Hepatocyte (in vitro differentiated cells): ENCODE measurements around the gene ALK. TPM values are rescaled to one million over a fixed set of nuclear protein-coding genes. Genes with fewer than 3 reads are reported as not detected.
"Not testable (repeated sequence)": the region's sequence is repeated elsewhere in the genome, so short reads cannot be mapped to it uniquely, and the experiment has no call there.

Experiments used
- DNase-seq: peaks from one replicate; pipeline ENCODE4 v3.0.0-alpha.2; 2016; ENCODE audit warnings: low spot score
- H2AFZ ChIP-seq: fragments of 200-600 bp; sonication (generic); 2 replicates; pipeline ENCODE4 v1.6.0; 2016; ENCODE audit warnings: antibody characterized with exemption, mild to moderate bottlenecking
- H3K27ac ChIP-seq: fragments of 200-600 bp; sonication (generic); 2 replicates; pipeline ENCODE4 v1.5.1; 2016; ENCODE audit warnings: mild to moderate bottlenecking
- H3K27me3 ChIP-seq: fragments of 200-600 bp; sonication (generic); 2 replicates; pipeline ENCODE4 v1.6.1; 2016
- H3K36me3 ChIP-seq: fragments of 200-600 bp; sonication (generic); replicated peaks from 2 replicates; pipeline ENCODE4 v1.5.1; 2016; ENCODE audit warnings: low read depth; ENCODE audit not compliant: insufficient read depth
- H3K4me1 ChIP-seq: fragments of 200-600 bp; sonication (generic); 2 replicates; pipeline ENCODE4 v1.5.1; 2016; ENCODE audit warnings: mild to moderate bottlenecking, moderate library complexity; ENCODE audit not compliant: insufficient read depth
- H3K4me2 ChIP-seq: fragments of 200-600 bp; sonication (generic); 2 replicates; pipeline ENCODE4 v1.6.0; 2016
- H3K4me3 ChIP-seq: fragments of 200-600 bp; sonication (generic); 2 replicates; pipeline ENCODE4 v1.5.1; 2016; ENCODE audit warnings: mild to moderate bottlenecking
- H3K79me2 ChIP-seq: fragments of 200-600 bp; sonication (generic); 2 replicates; pipeline ENCODE4 v1.6.0; 2017; ENCODE audit warnings: mild to moderate bottlenecking
- H3K9me2 ChIP-seq: fragments of 200-600 bp; sonication (generic); replicated peaks from 2 replicates; pipeline ENCODE4 v1.6.0; 2017; ENCODE audit warnings: mild to moderate bottlenecking; ENCODE audit not compliant: insufficient read depth
- H3K9me3 ChIP-seq: fragments of 200-600 bp; sonication (generic); 2 replicates; pipeline ENCODE4 v1.5.1; 2016; ENCODE audit warnings: low read depth, mild to moderate bottlenecking
- H4K20me1 ChIP-seq: fragments of 200-600 bp; sonication (generic); 2 replicates; pipeline ENCODE4 v1.6.0; 2016; ENCODE audit warnings: mild to moderate bottlenecking; ENCODE audit not compliant: insufficient read depth, poor library complexity, severe bottlenecking
- EZH2 ChIP-seq: fragments of 200-600 bp; sonication (generic); IDR thresholded peaks from 2 replicates; pipeline ENCODE4 v1.6.1; 2016; ENCODE audit warnings: antibody characterized with exemption, mild to moderate bottlenecking, borderline replicate concordance
- EZH2phosphoT487 ChIP-seq: fragments of 200-600 bp; sonication (generic); IDR thresholded peaks from one replicate; pipeline ENCODE4 v1.6.1; 2018; ENCODE audit warnings: antibody characterized with exemption, mild to moderate bottlenecking, low read depth, moderate library complexity; ENCODE audit not compliant: unreplicated experiment, severe bottlenecking
- WGBS: methylation state at CpG from one replicate; pipeline ENCODE4 v1.1.6; 2016; ENCODE audit warnings: low lambda C conversion rate; ENCODE audit errors: missing lambda C conversion rate; 5-methylcytosine and 5-hydroxymethylcytosine counted together
- polyA plus RNA-seq: library from polyadenylated mRNA; unstranded; fragments of >200 nt; fragmentation: Nextera tagmentation; extraction: Ambion mirVana; gene quantifications from 2 replicates; pipeline ENCODE4 v1.2.1, GENCODE V29; 2016
- total RNA-seq: library from RNA; depleted of rRNA; stranded (reverse); fragments of >200 nt; gene quantifications from 2 replicates; pipeline ENCODE4 v1.2.3, GENCODE V29; 2014
- TF ChIP-seq, protein P1 (sequence below): fragments of 200-600 bp; sonication (generic); IDR thresholded peaks from 2 replicates; pipeline ENCODE4 v1.5.1; 2016; ENCODE audit warnings: antibody characterized with exemption, mild to moderate bottlenecking; ENCODE audit not compliant: poor library complexity

ALK gene
- total and polyA plus RNA-seq, 2 experiments from 2014 or later = 0.16 to 0.27 TPM

DNA sequence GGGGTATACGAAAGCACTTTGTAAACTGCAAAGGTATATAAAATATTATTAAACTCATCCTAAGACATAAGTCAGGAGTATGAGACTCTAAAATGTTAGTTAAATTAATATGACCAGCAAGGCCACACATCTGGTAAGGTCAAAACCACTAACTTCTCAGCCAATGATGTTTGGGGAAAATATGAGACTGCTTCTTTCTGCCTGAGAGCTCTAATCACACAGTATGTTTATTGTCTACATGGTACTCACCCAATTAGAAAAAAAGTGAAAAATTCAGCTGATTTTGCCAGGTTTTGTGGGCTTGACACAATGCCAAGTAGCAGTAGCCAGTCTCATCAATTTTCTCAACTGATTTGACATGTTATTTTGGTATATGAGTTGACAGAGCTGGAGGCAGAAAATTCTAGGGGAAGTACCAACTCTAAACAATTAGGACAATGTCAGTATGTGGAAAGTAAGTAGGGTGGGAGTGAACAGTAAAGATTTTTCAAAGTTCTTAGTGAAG, 87.3 kb downstream of the ALK start:
- Histone ChIP-seq H2AFZ (no peak overlapping the region), H3K4me1 (no peaks in the 10 kb centered on the region), H3K9me3 (no peaks in the 10 kb centered on the region), H3K27me3 (no peaks in the 10 kb centered on the region), H3K27ac (no peak overlapping the region), H3K79me2 (no peaks in the 10 kb centered on the region), H3K36me3 (no peaks in the 10 kb centered on the region), H3K9me2 (no peaks in the 10 kb centered on the region), H3K4me2 (no peak overlapping the region), H4K20me1 (no peaks in the 10 kb centered on the region), H3K4me3 (no peak overlapping the region)
- no peak for DNase-seq
- 95% methylated on average over 1 of the region's 1 CpG for WGBS
- no peak for TF ChIP-seq EZH2phosphoT487
- no peak for TF ChIP-seq EZH2
- TF ChIP-seq, protein P1, sequence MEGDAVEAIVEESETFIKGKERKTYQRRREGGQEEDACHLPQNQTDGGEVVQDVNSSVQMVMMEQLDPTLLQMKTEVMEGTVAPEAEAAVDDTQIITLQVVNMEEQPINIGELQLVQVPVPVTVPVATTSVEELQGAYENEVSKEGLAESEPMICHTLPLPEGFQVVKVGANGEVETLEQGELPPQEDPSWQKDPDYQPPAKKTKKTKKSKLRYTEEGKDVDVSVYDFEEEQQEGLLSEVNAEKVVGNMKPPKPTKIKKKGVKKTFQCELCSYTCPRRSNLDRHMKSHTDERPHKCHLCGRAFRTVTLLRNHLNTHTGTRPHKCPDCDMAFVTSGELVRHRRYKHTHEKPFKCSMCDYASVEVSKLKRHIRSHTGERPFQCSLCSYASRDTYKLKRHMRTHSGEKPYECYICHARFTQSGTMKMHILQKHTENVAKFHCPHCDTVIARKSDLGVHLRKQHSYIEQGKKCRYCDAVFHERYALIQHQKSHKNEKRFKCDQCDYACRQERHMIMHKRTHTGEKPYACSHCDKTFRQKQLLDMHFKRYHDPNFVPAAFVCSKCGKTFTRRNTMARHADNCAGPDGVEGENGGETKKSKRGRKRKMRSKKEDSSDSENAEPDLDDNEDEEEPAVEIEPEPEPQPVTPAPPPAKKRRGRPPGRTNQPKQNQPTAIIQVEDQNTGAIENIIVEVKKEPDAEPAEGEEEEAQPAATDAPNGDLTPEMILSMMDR = no peak

DNA sequence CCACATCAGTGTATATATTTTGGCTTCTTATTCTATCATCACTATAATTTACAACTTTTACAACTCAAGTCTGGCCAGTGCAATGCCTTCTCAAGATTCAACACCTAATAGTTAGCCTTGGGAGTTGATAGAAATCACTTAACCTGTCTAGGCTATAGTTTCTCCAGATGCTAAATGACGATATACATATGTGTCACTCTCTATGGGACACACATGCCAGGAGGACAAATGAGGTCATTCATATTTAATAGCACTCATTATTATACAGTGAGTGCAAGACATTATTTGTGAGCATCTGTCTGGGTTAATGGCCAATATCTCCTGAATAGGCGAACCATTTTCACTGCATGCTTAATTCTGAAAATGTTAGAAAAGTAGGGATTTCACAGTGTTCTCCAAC, 89.8 kb downstream of the ALK start:
- 82% methylated on average over 2 of the region's 2 CpGs for WGBS

DNA sequence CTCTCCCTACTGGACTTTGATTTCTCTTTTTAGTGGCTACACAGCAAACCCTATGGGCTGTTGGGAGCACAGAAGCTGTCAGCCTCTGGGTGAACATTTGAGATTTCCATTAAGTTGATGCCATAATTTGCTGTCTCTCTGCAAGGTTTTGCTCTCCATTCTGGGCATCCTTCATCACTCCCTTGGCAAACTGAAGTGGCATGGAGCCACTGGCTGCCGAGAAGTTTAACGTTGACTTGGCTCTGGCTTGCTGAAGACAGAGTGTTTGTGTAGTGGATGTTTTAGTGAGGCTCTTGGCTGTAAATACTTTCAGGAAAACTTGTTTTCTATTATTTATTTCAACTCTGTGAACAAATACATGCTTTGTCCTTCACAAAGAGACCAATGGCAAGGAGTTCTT, 91.5 kb downstream of the ALK start:
- no peaks in the 10 kb centered on the region for H3K79me2 ChIP-seq
- no peak for DNase-seq
- H3K36me3 ChIP-seq = no peaks in the 10 kb centered on the region
- no peak overlapping the region for H3K4me2 ChIP-seq
- H2AFZ ChIP-seq = no peak overlapping the region
- H3K4me1 ChIP-seq = no peaks in the 10 kb centered on the region
- WGBS = 94% methylated on average over 2 of the region's 2 CpGs
- no peaks in the 10 kb centered on the region for H3K27me3 ChIP-seq
- no peaks in the 10 kb centered on the region for H4K20me1 ChIP-seq
- no peak overlapping the region for H3K27ac ChIP-seq
- H3K9me2 ChIP-seq = no peaks in the 10 kb centered on the region
- no peak overlapping the region for H3K4me3 ChIP-seq
- TF ChIP-seq EZH2phosphoT487 (no peak), EZH2 (no peak)
- TF ChIP-seq, protein P1 = no peak
- H3K9me3 ChIP-seq = no peaks in the 10 kb centered on the region

More for the DNA sequence above, 89.8 kb downstream of the ALK start:
- Histone ChIP-seq H2AFZ (no peak overlapping the region), H3K4me1 (no peaks in the 10 kb centered on the region), H3K27me3 (no peaks in the 10 kb centered on the region), H3K9me3 (no peaks in the 10 kb centered on the region), H3K4me2 (no peak overlapping the region), H3K36me3 (no peaks in the 10 kb centered on the region), H4K20me1 (no peaks in the 10 kb centered on the region), H3K27ac (no peak overlapping the region), H3K79me2 (no peaks in the 10 kb centered on the region), H3K9me2 (no peaks in the 10 kb centered on the region), H3K4me3 (no peak overlapping the region)
- DNase-seq = no peak
- no peak for TF ChIP-seq EZH2

DNA sequence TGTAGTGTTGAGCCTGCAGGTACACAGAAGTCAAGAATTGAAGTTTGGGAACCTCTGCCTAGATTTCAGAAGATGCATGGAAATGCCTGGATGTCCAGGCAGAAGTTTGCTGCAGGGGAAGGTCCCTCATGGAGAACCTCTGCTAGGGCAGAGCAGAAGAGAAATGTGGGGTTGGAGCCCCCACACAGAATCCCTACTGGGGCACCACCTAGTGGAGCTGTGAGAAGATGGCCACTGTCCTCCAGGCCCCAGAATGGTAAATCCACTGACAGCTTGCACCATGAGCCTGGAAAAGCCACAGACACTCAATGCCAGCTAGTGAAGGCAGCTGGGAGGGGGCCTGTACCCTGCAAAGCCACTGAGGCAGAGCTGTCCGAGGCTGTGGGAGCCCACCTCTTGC, 97.2 kb downstream of the ALK start:
- H3K36me3 ChIP-seq, H3K9me3 ChIP-seq, H3K79me2 ChIP-seq, H2AFZ ChIP-seq, H3K4me1 ChIP-seq, DNase-seq, H3K27ac ChIP-seq, H3K9me2 ChIP-seq, H3K27me3 ChIP-seq, H4K20me1 ChIP-seq, H3K4me3 ChIP-seq, H3K4me2 ChIP-seq: not testable (repeated sequence)
- WGBS = 79% methylated on average over 1 of the region's 1 CpG

DNA sequence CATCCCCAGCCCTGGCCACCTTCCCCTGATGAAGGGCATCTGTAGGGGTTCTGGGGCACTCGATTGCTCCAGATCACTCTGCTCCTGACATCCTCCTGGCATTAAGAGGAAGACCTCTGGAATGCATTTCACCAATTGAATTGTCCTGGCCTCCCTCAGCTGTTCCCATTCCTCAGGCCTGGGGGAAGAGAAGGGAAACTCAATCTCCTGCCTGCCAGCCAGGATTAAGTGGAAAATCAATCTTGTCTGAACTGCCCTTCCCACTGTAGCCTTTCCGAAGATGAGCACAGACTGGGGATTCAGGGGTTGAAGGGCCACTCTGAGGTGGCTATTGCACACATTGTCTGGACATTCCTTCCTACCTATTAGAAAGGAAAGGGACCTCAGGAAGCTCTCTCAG, 99.8 kb downstream of the ALK start:
- Histone ChIP-seq H3K4me1 (no peaks in the 10 kb centered on the region), H3K4me2 (no peak overlapping the region), H3K27ac (no peak overlapping the region), H3K79me2 (no peaks in the 10 kb centered on the region), H3K9me3 (no peaks in the 10 kb centered on the region), H3K4me3 (no peak overlapping the region), H3K9me2 (no peaks in the 10 kb centered on the region), H4K20me1 (no peaks in the 10 kb centered on the region), H3K27me3 (no peaks in the 10 kb centered on the region), H3K36me3 (no peaks in the 10 kb centered on the region), H2AFZ (no peak overlapping the region)
- no peak for TF ChIP-seq EZH2
- no peak for TF ChIP-seq EZH2phosphoT487
- TF ChIP-seq, protein P1 = no peak
- WGBS = 85% methylated on average over 2 of the region's 2 CpGs
- DNase-seq = no peak
